GM23338 (cell line): ENCODE measurements around the gene DENND5A. TPM values are rescaled to one million over a fixed set of nuclear protein-coding genes. Genes with fewer than 3 reads are reported as not detected.

Source experiments
- ATAC-seq: fragments of 200-7000 bp; cut with Tn5 transposase; 3 replicates; pipeline ENCODE4 v1.9.1; 2020
- DNase-seq: peaks from one replicate; pipeline ENCODE4 v3.0.0-alpha.2; 2015; ENCODE audit warnings: low spot score
- H2AFZ ChIP-seq: fragments of 200-600 bp; sonication (generic); 2 replicates; pipeline ENCODE4 v1.8.0; 2016; ENCODE audit warnings: antibody characterized with exemption, mild to moderate bottlenecking, moderate library complexity
- H3F3A ChIP-seq: fragments of 200-600 bp; sonication (generic); replicated peaks from 2 replicates; pipeline ENCODE4 v1.8.0; 2017; ENCODE audit warnings: antibody characterized with exemption, mixed run types, low read depth
- H3K27ac ChIP-seq: fragments of 200-600 bp; sonication (generic); 2 replicates; pipeline ENCODE4 v1.6.1; 2016; ENCODE audit warnings: low read depth
- H3K27me3 ChIP-seq: fragments of 200-600 bp; sonication (generic); 2 replicates; pipeline ENCODE4 v1.8.0; 2016; ENCODE audit warnings: mild to moderate bottlenecking, mixed run types, moderate library complexity; ENCODE audit not compliant: insufficient read depth
- H3K36me3 ChIP-seq: fragments of 200-600 bp; sonication (generic); 2 replicates; pipeline ENCODE4 v1.8.0; 2016; ENCODE audit warnings: mild to moderate bottlenecking; ENCODE audit not compliant: insufficient read depth
- H3K4me1 ChIP-seq: fragments of 200-600 bp; sonication (generic); 2 replicates; pipeline ENCODE4 v1.8.0; 2016; ENCODE audit warnings: mild to moderate bottlenecking, moderate library complexity; ENCODE audit not compliant: insufficient read depth
- H3K4me2 ChIP-seq: fragments of 200-600 bp; sonication (generic); 2 replicates; pipeline ENCODE4 v1.7.1; 2017; ENCODE audit warnings: mixed run types
- H3K4me3 ChIP-seq: fragments of 200-600 bp; sonication (generic); 2 replicates; pipeline ENCODE4 v1.6.1; 2016; ENCODE audit warnings: mixed run types
- H3K79me2 ChIP-seq: fragments of 200-600 bp; sonication (generic); replicated peaks from 2 replicates; pipeline ENCODE4 v1.8.0; 2017; ENCODE audit warnings: mild to moderate bottlenecking; ENCODE audit not compliant: insufficient read depth
- H3K9me2 ChIP-seq: fragments of 200-600 bp; sonication (generic); 2 replicates; pipeline ENCODE4 v1.8.0; 2017; ENCODE audit not compliant: insufficient read depth
- H4K20me1 ChIP-seq: fragments of 200-600 bp; sonication (generic); replicated peaks from 2 replicates; pipeline ENCODE4 v1.8.0; 2017; ENCODE audit warnings: mild to moderate bottlenecking; ENCODE audit not compliant: insufficient read depth
- H3K27ac Mint-ChIP-seq: 2 replicates; pipeline ENCODE4 v1.8.0; 2020; ENCODE audit warnings: inconsistent platforms, mild to moderate bottlenecking, moderate library complexity, mixed read lengths
- H3K27me3 Mint-ChIP-seq: 3 replicates; pipeline ENCODE4 v1.8.0; 2022; ENCODE audit warnings: low read depth, mild to moderate bottlenecking, moderate library complexity, mixed read lengths, inconsistent platforms; ENCODE audit not compliant: insufficient read depth, poor library complexity
- H3K36me3 Mint-ChIP-seq: 3 replicates; pipeline ENCODE4 v1.8.0; 2021; ENCODE audit warnings: low read depth, mild to moderate bottlenecking, inconsistent platforms, moderate library complexity, mixed read lengths
- H3K4me1 Mint-ChIP-seq: 3 replicates; pipeline ENCODE4 v1.8.0; 2020; ENCODE audit warnings: mild to moderate bottlenecking, inconsistent platforms, mixed read lengths
- H3K4me3 Mint-ChIP-seq: 3 replicates; pipeline ENCODE4 v1.8.0; 2021; ENCODE audit warnings: moderate library complexity, mild to moderate bottlenecking, inconsistent platforms, mixed read lengths
- H3K9me3 Mint-ChIP-seq: 3 replicates; pipeline ENCODE4 v1.8.0; 2020; ENCODE audit warnings: moderate library complexity, mild to moderate bottlenecking, inconsistent platforms, mixed read lengths
- CREB1 ChIP-seq: fragments of 250-450 bp; sonication (Bioruptor Pico); IDR thresholded peaks from 2 replicates; pipeline ENCODE4 v1.5.0; 2020; ENCODE audit warnings: low read depth, mild to moderate bottlenecking, moderate library complexity
- EZH2 ChIP-seq: fragments of 200-600 bp; sonication (generic); IDR thresholded peaks from one replicate; pipeline ENCODE4 v1.8.0; 2017; ENCODE audit warnings: antibody characterized with exemption, mild to moderate bottlenecking, low read depth; ENCODE audit not compliant: unreplicated experiment
- EZH2phosphoT487 ChIP-seq: fragments of 200-600 bp; sonication (generic); IDR thresholded peaks from one replicate; pipeline ENCODE4 v1.8.1; 2018; ENCODE audit warnings: antibody characterized with exemption; ENCODE audit not compliant: unreplicated experiment
- JUNB ChIP-seq: IDR thresholded peaks from one replicate; pipeline ENCODE4 v1.6.1; 2016; ENCODE audit warnings: antibody characterized with exemption; ENCODE audit not compliant: unreplicated experiment
- NANOG ChIP-seq: IDR thresholded peaks from 2 replicates; pipeline ENCODE4 v1.6.1; 2016; ENCODE audit warnings: antibody characterized with exemption, borderline replicate concordance
- POLR2AphosphoS5 ChIP-seq: IDR thresholded peaks from 2 replicates; pipeline ENCODE4 v1.6.1; 2016; ENCODE audit warnings: antibody characterized with exemption, low read depth
- STAT1 ChIP-seq: IDR thresholded peaks from one replicate; pipeline ENCODE4 v1.6.1; 2016; ENCODE audit warnings: antibody characterized with exemption; ENCODE audit not compliant: unreplicated experiment
- ZNF114 ChIP-seq: fragments of 250-450 bp; sonication (Bioruptor Pico); IDR thresholded peaks from 2 replicates; pipeline ENCODE4 v1.5.0; 2020; ENCODE audit warnings: mild to moderate bottlenecking, moderate library complexity
- ZNF331 ChIP-seq: fragments of 250-450 bp; sonication (Bioruptor Pico); IDR thresholded peaks from 2 replicates; pipeline ENCODE4 v1.5.0; 2020; ENCODE audit warnings: low read depth, mild to moderate bottlenecking, moderate library complexity
- polyA plus RNA-seq: library from polyadenylated mRNA; unstranded; fragments of >200 nt; fragmentation: Nextera tagmentation; extraction: Ambion mirVana; gene quantifications from 2 replicates; pipeline ENCODE4 v1.2.1, GENCODE V29; 2016
- total RNA-seq: library from RNA; depleted of rRNA; stranded (reverse); fragments of >200 nt; shearing (Covaris generic); gene quantifications from 2 replicates; pipeline ENCODE4 v1.2.3, GENCODE V29; 2014
- TF ChIP-seq, protein P1 (sequence below): IDR thresholded peaks from one replicate; pipeline ENCODE4 v1.6.1; 2018; ENCODE audit warnings: antibody characterized with exemption; ENCODE audit not compliant: unreplicated experiment
- TF ChIP-seq, protein P2 (sequence below), 2 experiments: fragments of 200-600 bp in 1 of 2; sonication (generic) in 1 of 2; conservative IDR thresholded peaks; 2 replicates each; pipeline versions ENCODE4 v1.5.1 to v1.6.1; 2016 to 2017; ENCODE audit warnings: antibody characterized with exemption in 2 of 2, low read depth in 2 of 2, mild to moderate bottlenecking in 2 of 2, moderate library complexity in 1 of 2
- TF ChIP-seq, protein P3 (sequence below): IDR thresholded peaks from 2 replicates; pipeline ENCODE4 v1.6.1; 2016; ENCODE audit warnings: antibody characterized with exemption
- TF ChIP-seq, protein P4 (sequence below): fragments of 250-450 bp; sonication (Bioruptor Pico); IDR thresholded peaks from 2 replicates; pipeline ENCODE4 v1.5.0; 2020; ENCODE audit warnings: mild to moderate bottlenecking, moderate library complexity

Gene DENND5A
- total and polyA plus RNA-seq, 2 experiments from 2014 or later, result 28.1 to 56.3 TPM

DNA sequence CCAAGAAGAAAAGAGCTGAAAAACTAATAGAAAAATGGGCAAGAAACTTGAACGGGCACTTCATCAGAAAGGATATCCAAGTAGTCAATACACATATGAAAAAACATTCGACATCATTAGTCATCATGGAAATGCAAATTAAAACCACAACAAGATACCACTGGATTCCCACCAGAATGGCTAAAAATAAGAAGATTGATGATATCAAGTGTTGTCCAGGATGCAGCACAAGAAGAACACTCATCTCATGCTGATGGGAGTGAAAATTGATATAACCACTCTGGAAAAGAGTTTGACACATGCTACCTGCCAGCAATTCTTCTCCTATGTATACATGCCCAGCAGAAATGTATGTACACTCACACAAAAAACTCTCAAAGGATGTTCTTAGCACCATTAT is 146.9 kb downstream of the DENND5A start:
- H3K9me3 Mint-ChIP-seq, result peaks cover 8% of the 10 kb centered on the region; the same call in 2 of the 3 replicates
- no peak overlapping the region for H3K4me3 Mint-ChIP-seq
- DNase-seq, result no peak
- H3F3A ChIP-seq, result no peaks in the 10 kb centered on the region; the same call in 1 of the 2 replicates
- H3K4me2 ChIP-seq, result no peak overlapping the region
- H3K27ac ChIP-seq, result no peak overlapping the region
- no peaks in the 10 kb centered on the region for H3K27me3 ChIP-seq
- H2AFZ ChIP-seq, result no peak overlapping the region
- H3K4me1 Mint-ChIP-seq, result peaks cover 24% of the 10 kb centered on the region
- H3K27ac Mint-ChIP-seq, result no peak overlapping the region
- H3K9me2 ChIP-seq, result no peaks in the 10 kb centered on the region
- ATAC-seq, result no peak
- H3K27me3 Mint-ChIP-seq, result no peaks in the 10 kb centered on the region
- H3K79me2 ChIP-seq, result no peaks in the 10 kb centered on the region
- no peaks in the 10 kb centered on the region for H3K36me3 ChIP-seq
- no peaks in the 10 kb centered on the region for H4K20me1 ChIP-seq
- TF ChIP-seq JUNB (no peak), ZNF114 (CRISPR knock-in tag) (no peak), ZNF331 (CRISPR knock-in tag) (no peak), EZH2 (no peak), NANOG (no peak), CREB1 (CRISPR knock-in tag) (no peak), EZH2phosphoT487 (no peak), STAT1 (no peak), POLR2AphosphoS5 (no peak)
- TF ChIP-seq, protein P1, sequence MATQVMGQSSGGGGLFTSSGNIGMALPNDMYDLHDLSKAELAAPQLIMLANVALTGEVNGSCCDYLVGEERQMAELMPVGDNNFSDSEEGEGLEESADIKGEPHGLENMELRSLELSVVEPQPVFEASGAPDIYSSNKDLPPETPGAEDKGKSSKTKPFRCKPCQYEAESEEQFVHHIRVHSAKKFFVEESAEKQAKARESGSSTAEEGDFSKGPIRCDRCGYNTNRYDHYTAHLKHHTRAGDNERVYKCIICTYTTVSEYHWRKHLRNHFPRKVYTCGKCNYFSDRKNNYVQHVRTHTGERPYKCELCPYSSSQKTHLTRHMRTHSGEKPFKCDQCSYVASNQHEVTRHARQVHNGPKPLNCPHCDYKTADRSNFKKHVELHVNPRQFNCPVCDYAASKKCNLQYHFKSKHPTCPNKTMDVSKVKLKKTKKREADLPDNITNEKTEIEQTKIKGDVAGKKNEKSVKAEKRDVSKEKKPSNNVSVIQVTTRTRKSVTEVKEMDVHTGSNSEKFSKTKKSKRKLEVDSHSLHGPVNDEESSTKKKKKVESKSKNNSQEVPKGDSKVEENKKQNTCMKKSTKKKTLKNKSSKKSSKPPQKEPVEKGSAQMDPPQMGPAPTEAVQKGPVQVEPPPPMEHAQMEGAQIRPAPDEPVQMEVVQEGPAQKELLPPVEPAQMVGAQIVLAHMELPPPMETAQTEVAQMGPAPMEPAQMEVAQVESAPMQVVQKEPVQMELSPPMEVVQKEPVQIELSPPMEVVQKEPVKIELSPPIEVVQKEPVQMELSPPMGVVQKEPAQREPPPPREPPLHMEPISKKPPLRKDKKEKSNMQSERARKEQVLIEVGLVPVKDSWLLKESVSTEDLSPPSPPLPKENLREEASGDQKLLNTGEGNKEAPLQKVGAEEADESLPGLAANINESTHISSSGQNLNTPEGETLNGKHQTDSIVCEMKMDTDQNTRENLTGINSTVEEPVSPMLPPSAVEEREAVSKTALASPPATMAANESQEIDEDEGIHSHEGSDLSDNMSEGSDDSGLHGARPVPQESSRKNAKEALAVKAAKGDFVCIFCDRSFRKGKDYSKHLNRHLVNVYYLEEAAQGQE, result no peak
- TF ChIP-seq, protein P2, sequence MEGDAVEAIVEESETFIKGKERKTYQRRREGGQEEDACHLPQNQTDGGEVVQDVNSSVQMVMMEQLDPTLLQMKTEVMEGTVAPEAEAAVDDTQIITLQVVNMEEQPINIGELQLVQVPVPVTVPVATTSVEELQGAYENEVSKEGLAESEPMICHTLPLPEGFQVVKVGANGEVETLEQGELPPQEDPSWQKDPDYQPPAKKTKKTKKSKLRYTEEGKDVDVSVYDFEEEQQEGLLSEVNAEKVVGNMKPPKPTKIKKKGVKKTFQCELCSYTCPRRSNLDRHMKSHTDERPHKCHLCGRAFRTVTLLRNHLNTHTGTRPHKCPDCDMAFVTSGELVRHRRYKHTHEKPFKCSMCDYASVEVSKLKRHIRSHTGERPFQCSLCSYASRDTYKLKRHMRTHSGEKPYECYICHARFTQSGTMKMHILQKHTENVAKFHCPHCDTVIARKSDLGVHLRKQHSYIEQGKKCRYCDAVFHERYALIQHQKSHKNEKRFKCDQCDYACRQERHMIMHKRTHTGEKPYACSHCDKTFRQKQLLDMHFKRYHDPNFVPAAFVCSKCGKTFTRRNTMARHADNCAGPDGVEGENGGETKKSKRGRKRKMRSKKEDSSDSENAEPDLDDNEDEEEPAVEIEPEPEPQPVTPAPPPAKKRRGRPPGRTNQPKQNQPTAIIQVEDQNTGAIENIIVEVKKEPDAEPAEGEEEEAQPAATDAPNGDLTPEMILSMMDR (conservative IDR thresholded peaks at IDR 0.05; ENCODE audit: low read depth in 2 of 2), result no peak
- TF ChIP-seq, protein P3, sequence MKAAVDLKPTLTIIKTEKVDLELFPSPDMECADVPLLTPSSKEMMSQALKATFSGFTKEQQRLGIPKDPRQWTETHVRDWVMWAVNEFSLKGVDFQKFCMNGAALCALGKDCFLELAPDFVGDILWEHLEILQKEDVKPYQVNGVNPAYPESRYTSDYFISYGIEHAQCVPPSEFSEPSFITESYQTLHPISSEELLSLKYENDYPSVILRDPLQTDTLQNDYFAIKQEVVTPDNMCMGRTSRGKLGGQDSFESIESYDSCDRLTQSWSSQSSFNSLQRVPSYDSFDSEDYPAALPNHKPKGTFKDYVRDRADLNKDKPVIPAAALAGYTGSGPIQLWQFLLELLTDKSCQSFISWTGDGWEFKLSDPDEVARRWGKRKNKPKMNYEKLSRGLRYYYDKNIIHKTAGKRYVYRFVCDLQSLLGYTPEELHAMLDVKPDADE, result no peak
- TF ChIP-seq, protein P4, sequence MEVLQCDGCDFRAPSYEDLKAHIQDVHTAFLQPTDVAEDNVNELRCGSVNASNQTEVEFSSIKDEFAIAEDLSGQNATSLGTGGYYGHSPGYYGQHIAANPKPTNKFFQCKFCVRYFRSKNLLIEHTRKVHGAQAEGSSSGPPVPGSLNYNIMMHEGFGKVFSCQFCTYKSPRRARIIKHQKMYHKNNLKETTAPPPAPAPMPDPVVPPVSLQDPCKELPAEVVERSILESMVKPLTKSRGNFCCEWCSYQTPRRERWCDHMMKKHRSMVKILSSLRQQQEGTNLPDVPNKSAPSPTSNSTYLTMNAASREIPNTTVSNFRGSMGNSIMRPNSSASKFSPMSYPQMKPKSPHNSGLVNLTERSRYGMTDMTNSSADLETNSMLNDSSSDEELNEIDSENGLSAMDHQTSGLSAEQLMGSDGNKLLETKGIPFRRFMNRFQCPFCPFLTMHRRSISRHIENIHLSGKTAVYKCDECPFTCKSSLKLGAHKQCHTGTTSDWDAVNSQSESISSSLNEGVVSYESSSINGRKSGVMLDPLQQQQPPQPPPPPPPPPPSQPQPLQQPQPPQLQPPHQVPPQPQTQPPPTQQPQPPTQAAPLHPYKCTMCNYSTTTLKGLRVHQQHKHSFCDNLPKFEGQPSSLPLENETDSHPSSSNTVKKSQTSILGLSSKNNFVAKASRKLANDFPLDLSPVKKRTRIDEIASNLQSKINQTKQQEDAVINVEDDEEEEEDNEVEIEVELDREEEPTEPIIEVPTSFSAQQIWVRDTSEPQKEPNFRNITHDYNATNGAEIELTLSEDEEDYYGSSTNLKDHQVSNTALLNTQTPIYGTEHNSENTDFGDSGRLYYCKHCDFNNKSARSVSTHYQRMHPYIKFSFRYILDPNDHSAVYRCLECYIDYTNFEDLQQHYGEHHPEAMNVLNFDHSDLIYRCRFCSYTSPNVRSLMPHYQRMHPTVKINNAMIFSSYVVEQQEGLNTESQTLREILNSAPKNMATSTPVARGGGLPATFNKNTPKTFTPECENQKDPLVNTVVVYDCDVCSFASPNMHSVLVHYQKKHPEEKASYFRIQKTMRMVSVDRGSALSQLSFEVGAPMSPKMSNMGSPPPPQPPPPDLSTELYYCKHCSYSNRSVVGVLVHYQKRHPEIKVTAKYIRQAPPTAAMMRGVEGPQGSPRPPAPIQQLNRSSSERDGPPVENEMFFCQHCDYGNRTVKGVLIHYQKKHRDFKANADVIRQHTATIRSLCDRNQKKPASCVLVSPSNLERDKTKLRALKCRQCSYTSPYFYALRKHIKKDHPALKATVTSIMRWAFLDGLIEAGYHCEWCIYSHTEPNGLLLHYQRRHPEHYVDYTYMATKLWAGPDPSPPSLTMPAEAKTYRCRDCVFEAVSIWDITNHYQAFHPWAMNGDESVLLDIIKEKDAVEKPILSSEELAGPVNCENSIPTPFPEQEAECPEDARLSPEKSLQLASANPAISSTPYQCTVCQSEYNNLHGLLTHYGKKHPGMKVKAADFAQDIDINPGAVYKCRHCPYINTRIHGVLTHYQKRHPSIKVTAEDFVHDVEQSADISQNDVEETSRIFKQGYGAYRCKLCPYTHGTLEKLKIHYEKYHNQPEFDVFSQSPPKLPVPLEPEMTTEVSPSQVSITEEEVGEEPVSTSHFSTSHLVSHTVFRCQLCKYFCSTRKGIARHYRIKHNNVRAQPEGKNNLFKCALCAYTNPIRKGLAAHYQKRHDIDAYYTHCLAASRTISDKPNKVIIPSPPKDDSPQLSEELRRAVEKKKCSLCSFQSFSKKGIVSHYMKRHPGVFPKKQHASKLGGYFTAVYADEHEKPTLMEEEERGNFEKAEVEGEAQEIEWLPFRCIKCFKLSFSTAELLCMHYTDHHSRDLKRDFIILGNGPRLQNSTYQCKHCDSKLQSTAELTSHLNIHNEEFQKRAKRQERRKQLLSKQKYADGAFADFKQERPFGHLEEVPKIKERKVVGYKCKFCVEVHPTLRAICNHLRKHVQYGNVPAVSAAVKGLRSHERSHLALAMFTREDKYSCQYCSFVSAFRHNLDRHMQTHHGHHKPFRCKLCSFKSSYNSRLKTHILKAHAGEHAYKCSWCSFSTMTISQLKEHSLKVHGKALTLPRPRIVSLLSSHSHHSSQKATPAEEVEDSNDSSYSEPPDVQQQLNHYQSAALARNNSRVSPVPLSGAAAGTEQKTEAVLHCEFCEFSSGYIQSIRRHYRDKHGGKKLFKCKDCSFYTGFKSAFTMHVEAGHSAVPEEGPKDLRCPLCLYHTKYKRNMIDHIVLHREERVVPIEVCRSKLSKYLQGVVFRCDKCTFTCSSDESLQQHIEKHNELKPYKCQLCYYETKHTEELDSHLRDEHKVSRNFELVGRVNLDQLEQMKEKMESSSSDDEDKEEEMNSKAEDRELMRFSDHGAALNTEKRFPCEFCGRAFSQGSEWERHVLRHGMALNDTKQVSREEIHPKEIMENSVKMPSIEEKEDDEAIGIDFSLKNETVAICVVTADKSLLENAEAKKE, result no peak
- H3K4me1 ChIP-seq, result peaks cover 17% of the 10 kb centered on the region
- H3K36me3 Mint-ChIP-seq, result peaks cover 1% of the 10 kb centered on the region; the same call in 2 of the 3 replicates
- no peak overlapping the region for H3K4me3 ChIP-seq
